Measurements from ENCODE around the gene FBXO47. TPM values are rescaled to one million over a fixed set of nuclear protein-coding genes. Genes with fewer than 3 reads are reported as not detected.

Gene FBXO47
- total RNA-seq, 4 donors from 2014 or later, result not detected

DNA sequence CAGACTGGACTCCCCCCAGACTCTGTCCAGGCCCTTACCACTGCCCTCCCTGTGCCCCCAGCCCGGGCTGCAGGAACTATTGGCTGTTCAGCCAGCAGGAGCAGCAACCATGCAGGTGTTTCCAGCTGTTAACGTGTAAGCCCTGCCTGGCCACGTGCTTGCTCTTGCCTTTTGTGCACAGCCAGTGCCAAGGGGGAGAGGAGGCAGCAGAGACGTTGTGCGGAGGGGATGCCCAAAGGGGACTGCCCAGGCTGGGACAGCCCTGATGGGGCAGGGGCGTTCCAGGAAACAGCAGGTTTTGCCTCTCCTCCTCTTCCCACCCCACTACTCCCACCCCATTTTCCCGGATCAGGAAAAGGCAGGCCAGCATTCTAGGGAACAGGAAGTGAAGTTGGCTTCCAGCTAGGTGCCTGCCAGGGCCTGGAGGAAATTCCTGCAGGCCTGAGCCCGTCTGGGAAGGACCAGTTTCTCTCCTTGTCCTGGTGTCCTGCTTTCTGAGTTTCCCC is 58.5 kb downstream of the FBXO47 start:
- WGBS, result 19% methylated on average over 3 of the region's 8 CpGs
- no peaks in the 10 kb centered on the region for H3K27me3 ChIP-seq
- H3K9me3 ChIP-seq, result no peaks in the 10 kb centered on the region
- H3K36me3 ChIP-seq, result peaks cover 35% of the 10 kb centered on the region
- no peak overlapping the region for H3K4me3 ChIP-seq
- no peak for TF ChIP-seq EP300 (IDR thresholded peaks at IDR 0.05)
- no peak for TF ChIP-seq POLR2AphosphoS5 (IDR thresholded peaks at IDR 0.05)
- TF ChIP-seq, protein P1, sequence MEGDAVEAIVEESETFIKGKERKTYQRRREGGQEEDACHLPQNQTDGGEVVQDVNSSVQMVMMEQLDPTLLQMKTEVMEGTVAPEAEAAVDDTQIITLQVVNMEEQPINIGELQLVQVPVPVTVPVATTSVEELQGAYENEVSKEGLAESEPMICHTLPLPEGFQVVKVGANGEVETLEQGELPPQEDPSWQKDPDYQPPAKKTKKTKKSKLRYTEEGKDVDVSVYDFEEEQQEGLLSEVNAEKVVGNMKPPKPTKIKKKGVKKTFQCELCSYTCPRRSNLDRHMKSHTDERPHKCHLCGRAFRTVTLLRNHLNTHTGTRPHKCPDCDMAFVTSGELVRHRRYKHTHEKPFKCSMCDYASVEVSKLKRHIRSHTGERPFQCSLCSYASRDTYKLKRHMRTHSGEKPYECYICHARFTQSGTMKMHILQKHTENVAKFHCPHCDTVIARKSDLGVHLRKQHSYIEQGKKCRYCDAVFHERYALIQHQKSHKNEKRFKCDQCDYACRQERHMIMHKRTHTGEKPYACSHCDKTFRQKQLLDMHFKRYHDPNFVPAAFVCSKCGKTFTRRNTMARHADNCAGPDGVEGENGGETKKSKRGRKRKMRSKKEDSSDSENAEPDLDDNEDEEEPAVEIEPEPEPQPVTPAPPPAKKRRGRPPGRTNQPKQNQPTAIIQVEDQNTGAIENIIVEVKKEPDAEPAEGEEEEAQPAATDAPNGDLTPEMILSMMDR (IDR thresholded peaks at IDR 0.05), result no peak
- no peak for TF ChIP-seq POLR2A (IDR thresholded peaks at IDR 0.05)
- peaks cover 61% of the 10 kb centered on the region for H3K4me1 ChIP-seq
- peak overlapping the region; percentile 59 for H3K27ac ChIP-seq
- peak in 1 of 2 donors; percentile 64 for DNase-seq (ENCODE audit: low spot score in 2 of 2)

DNA sequence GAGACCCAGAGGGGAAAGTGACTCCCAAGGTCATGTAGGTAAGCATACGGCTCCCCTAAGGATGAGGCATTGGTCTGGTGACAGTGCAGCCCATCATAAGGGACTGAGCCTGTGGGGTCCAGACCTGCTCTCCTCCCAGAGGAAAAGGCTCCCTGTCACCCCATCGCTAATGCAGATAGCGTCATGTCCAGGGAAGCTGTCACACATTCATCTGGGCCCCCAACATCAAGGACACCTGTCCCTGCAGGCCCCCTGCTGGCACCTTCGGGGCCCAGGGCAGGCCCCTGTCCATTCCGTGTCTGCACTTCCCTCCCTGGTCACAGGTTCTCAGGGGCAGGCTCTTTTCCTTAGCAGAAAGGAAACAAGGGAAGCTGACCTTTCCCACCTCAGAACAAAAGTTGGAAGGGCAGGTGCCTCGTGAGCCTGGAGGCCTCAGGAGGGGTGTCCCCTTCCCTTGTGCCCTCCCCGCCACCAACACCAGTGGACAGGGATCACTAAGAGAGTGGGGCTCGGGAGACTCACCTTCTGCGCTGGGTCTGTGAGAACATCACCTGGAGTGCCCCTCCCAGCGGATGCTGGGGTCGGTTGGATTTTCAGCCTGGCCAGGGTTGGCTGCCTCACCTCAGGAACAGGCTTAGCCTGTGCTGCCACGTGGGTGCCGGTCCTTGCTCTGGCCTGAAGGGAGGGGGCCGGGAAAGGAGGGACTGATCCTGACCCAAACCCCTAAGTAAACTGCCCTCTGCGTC is 59.1 kb downstream of the FBXO47 start:
- no peaks in the 10 kb centered on the region for H3K9me3 ChIP-seq
- DNase-seq (ENCODE audit: low spot score in 2 of 2), result peak in 1 of 2 donors; percentile 56
- peaks cover 39% of the 10 kb centered on the region for H3K36me3 ChIP-seq
- H3K4me3 ChIP-seq, result no peak overlapping the region
- H3K4me1 ChIP-seq, result peaks cover 64% of the 10 kb centered on the region
- TF ChIP-seq, protein P1 (IDR thresholded peaks at IDR 0.05), result no peak
- TF ChIP-seq POLR2A (IDR thresholded peaks at IDR 0.05) (no peak), POLR2AphosphoS5 (IDR thresholded peaks at IDR 0.05) (no peak), EP300 (IDR thresholded peaks at IDR 0.05) (no peak)
- no peaks in the 10 kb centered on the region for H3K27me3 ChIP-seq
- WGBS, result 57% methylated on average over 12 of the region's 15 CpGs
- H3K27ac ChIP-seq, result peak overlapping the region; percentile 59

DNA sequence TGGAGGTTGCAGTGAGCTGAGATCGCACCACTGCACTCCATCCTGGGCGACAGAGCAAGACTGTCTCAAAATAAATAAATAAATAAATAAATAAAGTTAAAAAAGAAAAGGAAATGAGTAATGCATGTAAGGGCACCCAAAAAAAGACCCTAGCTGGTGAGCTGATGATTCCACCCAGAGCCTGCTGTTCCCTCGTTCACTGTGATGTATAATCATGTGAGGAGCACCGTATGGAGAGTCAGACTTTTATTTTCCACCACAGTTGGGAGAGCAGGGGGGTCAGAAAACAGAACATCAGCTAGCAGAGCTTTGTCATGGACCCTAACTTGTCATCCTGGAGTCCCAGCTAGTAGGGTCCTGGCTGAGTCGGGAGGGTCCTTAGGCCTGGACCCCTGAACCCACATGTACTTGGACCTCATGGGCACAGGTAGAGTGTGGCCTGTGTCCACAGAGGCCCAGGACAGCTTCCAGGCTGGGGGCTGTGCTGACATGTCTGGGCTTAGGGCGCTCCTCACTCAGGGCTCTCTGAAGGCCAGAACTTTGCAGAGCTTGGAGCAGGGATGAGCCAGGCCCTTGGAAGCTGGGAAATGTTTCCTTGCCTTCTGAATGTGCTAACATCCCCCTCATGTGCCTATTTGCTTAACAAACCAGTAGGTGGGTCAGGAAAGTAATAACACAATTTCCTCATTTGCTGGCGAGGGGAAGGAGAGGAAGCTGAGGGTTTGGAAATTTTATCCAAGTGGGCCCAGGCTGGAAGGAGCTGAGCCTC is 60.6 kb downstream of the FBXO47 start:
- no peak for TF ChIP-seq EP300 (IDR thresholded peaks at IDR 0.05)
- TF ChIP-seq, protein P1 (IDR thresholded peaks at IDR 0.05), result no peak
- no peak for TF ChIP-seq POLR2A (IDR thresholded peaks at IDR 0.05)
- no peak for TF ChIP-seq POLR2AphosphoS5 (IDR thresholded peaks at IDR 0.05)

DNA sequence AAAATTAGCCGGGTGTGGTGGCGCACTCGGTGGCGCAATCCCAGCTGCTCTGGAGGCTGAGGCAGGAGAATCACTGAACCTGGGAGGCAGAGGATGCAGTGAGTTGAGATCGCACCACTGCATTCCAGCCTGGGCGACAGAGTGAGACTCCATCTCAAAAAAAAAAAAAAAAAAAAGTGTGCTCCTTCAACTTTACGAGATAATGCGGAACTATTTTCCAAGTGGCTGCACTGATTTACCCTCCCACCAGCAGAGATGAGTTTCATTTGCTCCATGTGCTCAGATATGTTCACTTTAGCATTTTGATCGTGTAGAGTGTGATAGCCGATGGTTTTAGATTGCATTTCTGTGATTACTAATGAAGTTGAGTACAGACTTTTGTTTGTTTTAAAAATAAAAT is 61.8 kb downstream of the FBXO47 start:
- WGBS, result 91% methylated on average over 10 of the region's 10 CpGs
- no peak overlapping the region for H3K27ac ChIP-seq
- TF ChIP-seq POLR2A (IDR thresholded peaks at IDR 0.05) (no peak), EP300 (IDR thresholded peaks at IDR 0.05) (no peak), POLR2AphosphoS5 (IDR thresholded peaks at IDR 0.05) (no peak)
- TF ChIP-seq, protein P1 (IDR thresholded peaks at IDR 0.05), result no peak
- H3K36me3 ChIP-seq, result peaks cover 14% of the 10 kb centered on the region
- no peaks in the 10 kb centered on the region for H3K27me3 ChIP-seq
- H3K4me1 ChIP-seq, result peaks cover 63% of the 10 kb centered on the region
- DNase-seq (ENCODE audit: low spot score in 2 of 2), result no peak
- no peaks in the 10 kb centered on the region for H3K9me3 ChIP-seq
- H3K4me3 ChIP-seq, result no peak overlapping the region

More for the DNA sequence above, 60.6 kb downstream of the FBXO47 start:
- H3K9me3 ChIP-seq, result no peaks in the 10 kb centered on the region
- no peaks in the 10 kb centered on the region for H3K27me3 ChIP-seq
- WGBS, result 74% methylated on average over 7 of the region's 7 CpGs
- H3K4me3 ChIP-seq, result no peak overlapping the region
- H3K36me3 ChIP-seq, result peaks cover 25% of the 10 kb centered on the region
- no peak overlapping the region for H3K27ac ChIP-seq
- H3K4me1 ChIP-seq, result peaks cover 58% of the 10 kb centered on the region
- DNase-seq (ENCODE audit: low spot score in 2 of 2), result no peak

DNA sequence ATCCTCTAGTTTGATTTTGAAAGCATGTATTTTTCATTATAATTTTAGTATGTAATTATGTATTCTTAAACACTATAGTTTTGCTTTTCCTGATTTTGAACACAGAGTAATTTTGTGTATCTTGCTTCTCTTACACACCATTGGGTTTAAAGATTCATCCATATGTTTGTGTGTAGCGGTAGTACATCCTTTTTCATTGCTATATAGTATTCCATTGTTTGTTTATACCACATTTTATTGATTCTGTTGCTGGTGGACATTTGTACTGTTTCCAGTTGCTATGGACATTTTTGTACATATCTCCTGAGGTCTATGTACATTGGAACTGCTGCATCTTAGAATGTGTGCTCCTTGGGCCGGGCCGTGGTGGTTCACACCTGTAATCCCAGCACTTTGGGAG is 62.3 kb downstream of the FBXO47 start:
- TF ChIP-seq POLR2A (IDR thresholded peaks at IDR 0.05), result no peak
- H3K4me3 ChIP-seq, result no peak overlapping the region
- H3K36me3 ChIP-seq, result peaks cover 14% of the 10 kb centered on the region
- DNase-seq (ENCODE audit: low spot score in 2 of 2), result no peak
- H3K4me1 ChIP-seq, result peaks cover 66% of the 10 kb centered on the region
- H3K27ac ChIP-seq, result no peak overlapping the region
- WGBS, result over 99% methylated on average over 3 of the region's 3 CpGs
- no peaks in the 10 kb centered on the region for H3K27me3 ChIP-seq
- no peaks in the 10 kb centered on the region for H3K9me3 ChIP-seq
